Cerebellar nuclear complex (tissue), 1 donor: ENCODE results near the gene FBN2.
"Not testable (repeated sequence)": the region's sequence is repeated elsewhere in the genome, so short reads cannot be mapped to it uniquely, and the experiment has no call there.

Experiments used
- DNase-seq, 2 experiments: peaks; one replicate each; lab custom pipeline; 2025; lab: John Stamatoyannopoulos, UW

Gene FBN2

DNA sequence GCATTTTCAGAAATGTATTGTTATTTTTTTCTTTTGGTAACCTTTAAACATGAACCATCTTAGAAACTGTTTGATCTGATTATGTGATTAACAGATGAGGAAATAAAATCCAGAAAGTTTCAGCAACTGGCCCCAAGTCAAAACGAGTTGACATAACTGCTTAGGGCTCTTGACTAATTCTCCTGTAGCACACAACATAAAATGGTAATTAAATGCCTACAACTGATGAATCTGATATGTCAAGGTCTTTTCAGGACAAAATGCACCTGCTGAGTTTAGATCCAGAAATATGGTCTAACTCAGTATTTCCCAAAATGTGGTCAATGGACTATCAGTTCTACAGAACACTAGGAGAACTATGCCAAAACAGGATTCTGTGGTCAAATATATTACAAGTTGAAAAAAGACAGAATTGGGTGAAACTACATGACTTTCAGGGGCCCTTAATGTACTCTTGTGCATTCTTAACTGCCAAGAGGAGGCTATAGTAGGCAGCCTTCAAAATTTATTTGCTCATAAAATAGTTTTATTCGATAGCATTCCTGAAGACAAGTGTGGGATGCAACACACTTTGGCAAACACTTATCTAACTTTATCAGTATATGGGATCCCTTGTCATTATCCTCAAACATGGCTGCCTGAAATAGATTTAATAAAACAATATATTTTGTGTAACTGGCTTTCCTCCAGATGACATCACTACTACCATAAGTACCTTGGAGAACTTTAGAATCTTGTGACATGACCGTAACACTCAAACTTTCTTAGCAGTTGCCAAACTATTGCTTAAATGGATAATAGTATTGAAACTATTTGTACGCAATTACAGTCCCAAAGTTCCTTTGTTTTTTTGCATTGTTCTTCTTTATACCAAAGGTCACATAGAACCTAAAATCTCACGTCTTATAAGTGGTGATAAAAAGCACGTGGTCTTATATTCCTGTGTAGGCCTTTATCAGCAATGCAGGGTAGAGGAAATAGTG, 59.4 kb downstream of the FBN2 start:
- DNase-seq, result no peak

DNA sequence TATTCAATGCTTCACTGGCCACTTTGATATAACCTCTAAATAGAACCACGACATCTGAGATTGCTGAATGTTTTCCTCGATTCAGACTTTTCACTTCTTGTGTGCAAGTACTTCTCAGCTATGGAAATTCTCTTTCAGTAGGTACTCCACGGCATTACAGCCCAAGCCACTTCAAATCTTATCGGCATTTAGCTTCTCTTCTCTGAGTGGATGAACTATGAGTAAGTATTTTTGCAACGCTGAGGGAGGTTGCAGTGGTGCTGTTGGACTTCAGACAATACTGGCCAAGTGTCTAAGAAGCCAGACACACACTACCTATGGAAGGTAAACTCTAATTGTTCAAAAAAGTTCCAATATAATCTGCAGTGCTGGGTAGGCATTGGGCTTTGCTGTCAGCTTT, 60.1 kb downstream of the FBN2 start:
- no peak for DNase-seq

- no peak for DNase-seq
Observed at GRCh38 chr5:128475693-128476092, 62.4 kb downstream of the FBN2 start.

DNA sequence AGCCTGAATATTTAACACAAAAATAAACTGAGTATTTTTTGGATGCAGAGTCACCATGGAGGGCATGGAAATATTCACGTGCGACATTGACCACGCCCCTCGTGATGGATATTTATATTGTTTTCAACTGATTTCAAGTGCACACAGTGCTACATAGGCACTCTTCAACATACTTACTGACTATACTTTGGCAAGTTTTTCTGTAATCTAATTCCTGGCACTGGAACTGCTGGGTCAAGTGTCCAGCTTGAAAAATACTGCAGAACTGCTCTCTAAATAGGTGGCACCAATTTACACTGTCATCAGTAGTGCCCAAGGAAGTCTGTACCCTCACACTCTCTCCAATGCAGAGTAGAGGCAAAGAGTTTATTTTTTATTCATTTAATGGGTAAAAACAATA, 65.1 kb downstream of the FBN2 start:
- no peak for DNase-seq

GRCh38 chr5:128472036-128472435, 66.0 kb downstream of the FBN2 start:
- DNase-seq, result no peak

DNA sequence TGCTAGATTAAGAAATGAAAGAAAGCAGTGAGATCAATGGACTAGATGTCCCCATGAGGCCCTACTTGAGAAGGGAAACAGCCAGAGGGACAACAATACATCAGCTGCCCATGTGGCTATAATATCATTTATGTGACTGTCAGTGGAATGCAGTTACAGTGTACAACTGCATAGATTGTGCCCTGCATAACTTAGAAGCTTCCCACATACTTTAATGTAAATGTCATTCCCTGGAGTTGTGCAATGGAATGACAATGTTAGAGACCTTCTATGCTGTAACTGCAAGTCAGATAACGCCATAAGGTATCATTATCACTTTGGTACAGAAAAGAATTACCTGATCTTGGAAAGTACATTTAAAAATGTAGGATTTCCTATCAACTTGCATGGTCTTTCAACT, 67.4 kb downstream of the FBN2 start:
- no peak for DNase-seq

GRCh38 chr5:128469912-128470311, 68.1 kb downstream of the FBN2 start:
- DNase-seq, result no peak

DNA sequence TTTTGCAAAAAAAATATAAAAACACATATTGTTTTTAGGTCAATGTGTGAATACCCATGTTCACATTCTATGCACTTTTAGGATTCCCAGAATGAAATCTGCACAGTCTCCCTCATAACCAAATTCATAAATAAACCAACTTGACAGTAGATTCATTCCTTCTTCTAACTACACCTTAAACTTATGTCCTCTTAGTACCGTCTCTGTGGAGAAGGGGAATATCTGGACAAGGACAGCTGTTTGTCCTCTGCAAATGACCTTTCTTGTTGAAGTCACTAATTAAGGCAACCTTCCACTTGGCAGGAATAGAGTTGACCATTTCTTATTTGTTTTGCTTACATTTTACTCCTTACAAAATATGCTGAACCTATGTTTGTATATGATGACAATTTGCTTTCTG, 71.1 kb downstream of the FBN2 start:
- no peak for DNase-seq

DNA sequence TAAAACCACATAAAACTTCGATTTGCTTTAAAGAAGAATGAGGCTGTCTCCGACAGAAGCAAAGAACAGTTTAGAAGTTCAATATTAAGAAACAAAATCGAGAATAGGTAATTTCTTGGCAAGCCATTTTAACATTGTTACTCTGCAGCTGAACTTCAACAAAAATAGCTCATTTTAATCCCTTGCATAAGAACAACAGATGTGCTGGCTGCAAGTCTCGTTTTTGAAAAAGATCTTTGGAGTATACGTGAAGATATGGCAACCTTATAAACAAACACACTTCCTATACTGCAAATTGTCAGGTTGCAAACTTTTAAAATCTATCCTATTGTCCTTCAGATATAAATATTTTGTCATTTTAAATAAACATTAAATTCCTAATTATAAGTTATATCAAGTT, 71.5 kb downstream of the FBN2 start:
- no peak for DNase-seq

GRCh38 chr5:128464596-128464995, 73.4 kb downstream of the FBN2 start:
- DNase-seq, result no peak

- no peak for DNase-seq
Observed at GRCh38 chr5:128462330-128462729, 75.7 kb downstream of the FBN2 start.

DNA sequence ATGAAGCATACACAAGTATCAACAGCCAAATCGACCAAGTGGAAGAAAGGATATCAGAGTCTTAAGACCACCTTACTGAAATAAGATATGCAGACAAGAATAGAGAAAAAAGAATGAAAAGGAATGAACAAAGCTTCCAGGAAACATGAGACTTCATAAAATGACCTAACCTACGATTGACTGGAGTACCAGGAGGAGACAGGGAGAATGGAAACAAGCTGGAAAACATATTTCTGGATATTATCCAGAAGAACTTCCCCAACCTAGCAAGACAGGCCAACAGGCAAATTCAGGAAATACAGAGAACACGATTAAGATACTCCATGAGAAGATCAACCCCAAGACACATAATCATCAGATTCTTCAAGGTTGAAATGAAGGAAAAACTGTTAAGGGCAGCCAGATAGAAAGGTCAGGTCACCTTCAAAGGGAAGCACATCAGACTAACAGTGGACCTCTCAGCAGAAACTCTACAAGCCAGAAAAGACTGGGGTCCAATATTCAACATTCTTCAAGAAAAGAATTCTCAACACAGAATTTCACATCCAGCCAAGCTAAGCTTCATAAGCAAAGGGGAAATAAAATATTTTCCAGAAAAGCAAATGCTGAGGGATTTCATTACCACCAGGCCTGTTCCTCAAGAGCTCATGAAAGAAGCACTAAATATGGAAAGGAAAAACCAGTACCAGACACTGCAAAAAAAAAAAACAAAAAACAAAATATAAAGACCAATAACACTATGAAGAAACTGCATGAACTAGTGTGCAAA, 80.7 kb downstream of the FBN2 start:
- DNase-seq, result not testable (repeated sequence)

GRCh38 chr5:128455841-128456361, 82.1 kb downstream of the FBN2 start:
- DNase-seq, result no peak

DNA sequence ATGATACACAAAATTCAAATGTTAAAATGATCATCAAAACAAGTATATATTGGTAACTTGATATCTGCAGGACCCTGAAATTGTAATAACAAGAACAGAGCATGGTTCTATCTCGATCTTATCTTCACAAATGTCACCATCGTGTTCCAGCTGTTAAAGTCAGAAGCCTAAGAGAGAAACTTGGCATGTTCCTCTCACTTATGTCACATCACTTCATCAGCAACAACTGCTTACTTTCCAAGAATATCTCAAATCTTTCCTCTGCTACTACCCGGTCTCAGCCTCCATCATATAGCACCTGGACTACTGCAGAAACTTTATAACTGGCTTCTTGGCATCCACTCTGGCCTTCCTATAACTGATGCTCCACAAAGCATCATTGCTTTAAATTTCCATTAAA, 84.9 kb downstream of the FBN2 start:
- no peak for DNase-seq

DNA sequence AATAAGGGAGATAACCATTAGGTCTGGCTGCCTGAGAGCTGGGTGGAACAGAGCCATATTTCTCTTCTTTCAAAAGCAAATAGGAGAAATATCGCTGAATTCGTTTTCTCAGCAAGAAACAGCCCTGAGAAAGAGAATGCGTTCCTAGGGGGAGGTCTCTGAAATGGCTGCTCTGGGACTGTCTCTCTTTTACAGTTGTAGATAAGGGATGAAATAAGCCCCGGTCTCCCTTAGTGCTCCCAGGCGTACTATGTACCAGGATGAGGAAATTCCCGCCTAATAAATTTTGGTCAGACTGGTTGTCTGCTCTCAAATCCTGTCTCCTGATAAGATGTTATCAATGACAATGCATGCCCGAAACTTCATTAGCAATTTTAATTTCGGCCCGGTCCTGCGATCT, 90.8 kb downstream of the FBN2 start:
- not testable (repeated sequence) for DNase-seq

DNA sequence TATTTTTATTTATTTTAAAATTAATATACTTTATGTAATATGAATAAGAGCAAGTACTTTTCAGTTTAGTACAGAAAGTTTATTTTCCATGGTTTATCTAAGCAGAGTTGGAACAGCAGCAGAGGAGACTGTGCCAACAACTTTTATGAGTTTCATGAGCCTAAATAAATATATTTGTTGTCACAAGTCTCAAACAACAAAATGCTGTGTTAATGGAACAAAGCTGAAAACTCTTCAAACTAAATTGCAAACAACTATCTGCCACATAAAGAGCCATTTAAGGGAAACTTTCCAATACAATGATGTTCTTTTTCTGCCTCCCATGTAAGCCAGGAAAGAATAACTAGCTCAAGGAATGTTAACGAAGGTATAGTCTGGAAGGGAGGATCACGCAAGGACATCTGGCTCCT, 96.1 kb downstream of the FBN2 start:
- no peak for DNase-seq

DNA sequence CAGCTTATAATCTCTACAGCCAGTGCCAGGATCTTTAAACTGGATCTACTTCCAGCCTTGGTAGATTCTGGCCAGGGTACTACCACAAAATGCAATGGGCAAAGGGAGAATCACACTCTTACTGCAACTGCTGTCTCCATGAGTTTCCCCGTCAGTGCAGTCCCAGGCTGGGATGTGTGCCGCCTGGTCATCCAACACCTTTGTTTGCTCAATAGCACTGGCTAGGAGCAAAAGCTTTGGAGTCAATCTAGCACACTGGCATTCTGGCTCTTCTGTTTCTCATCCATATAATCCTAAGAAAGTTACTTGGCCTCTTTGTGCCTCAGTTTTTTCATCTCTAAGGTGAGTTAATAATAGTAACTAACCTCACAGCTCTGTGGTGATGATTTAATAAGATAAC, 96.9 kb downstream of the FBN2 start:
- no peak for DNase-seq

DNA sequence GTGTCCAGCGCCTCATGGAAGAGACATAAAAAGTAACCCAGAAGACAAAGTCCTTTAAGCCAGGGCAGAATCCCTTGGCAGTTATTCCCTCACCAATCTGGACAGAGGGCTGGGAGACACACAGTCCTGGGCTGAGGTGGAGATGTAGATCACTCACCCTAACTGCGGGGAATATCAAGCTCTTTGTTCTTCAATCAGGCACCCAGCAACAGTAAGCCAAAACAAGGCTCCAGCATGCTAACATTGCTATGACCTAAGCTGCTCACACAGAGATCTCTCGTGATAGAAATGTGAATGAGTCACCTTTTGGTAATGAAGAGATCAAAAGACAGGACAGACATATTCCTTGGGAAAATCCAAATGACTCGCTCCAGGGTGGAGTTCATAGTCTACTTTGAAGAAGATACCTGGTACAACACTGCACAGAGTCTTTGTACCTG, 101.3 kb downstream of the FBN2 start:
- DNase-seq, result no peak

DNA sequence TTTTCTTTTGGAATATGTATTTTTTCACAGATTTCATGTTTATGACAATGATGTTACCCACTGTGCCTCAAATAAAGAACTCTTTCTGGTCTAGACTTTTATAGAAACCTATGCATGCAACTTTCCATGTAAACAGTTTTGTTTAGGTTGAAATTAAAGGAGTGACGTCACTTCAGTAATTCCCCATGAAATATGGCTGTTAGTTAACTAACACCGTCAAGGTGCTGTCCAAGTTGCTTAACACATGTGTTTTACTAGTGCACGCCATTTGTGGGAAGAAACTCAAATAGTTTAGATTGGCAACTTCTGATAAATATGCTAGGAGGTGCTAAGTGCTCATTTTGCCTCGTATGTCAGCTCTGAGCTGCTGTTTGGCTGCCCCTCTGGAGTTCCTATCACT, 102.2 kb downstream of the FBN2 start:
- DNase-seq, result no peak

DNA sequence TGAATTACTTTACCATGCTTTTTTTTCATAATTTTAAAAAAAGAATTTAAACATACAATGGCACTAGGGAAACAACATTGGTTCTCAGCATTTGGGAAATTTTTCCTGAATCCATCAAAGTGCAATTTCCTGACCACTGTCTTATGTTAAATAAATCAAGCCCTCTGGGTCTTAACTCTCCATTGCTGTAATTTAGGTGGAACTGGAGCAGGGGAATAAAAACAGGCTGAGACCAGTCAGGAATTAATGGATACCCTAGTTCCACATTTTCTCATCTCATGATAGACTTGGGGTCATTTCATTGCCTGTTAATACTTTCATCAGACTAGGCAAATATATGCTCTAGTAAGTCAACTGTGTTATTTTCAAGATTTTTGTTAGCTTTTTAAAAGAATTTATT, 103.1 kb downstream of the FBN2 start:
- no peak for DNase-seq

- no peak for DNase-seq
Observed at GRCh38 chr5:128432913-128433440, 105.1 kb downstream of the FBN2 start.

GRCh38 chr5:128427921-128428320, 110.1 kb downstream of the FBN2 start:
- no peak for DNase-seq
